Testis (tissue), 3 donors: ENCODE measurements around the gene SLX4IP. TPM values are rescaled to one million over a fixed set of nuclear protein-coding genes. Genes with fewer than 3 reads are reported as not detected.

Experiments used
- DNase-seq: peaks from one replicate; pipeline ENCODE4 v3.0.0-alpha.2; 2019
- H3K27ac ChIP-seq, 2 donors: fragments of 200-600 bp; sonication (generic); one replicate each; pipeline ENCODE4 v1.5.1; 2019
- H3K27me3 ChIP-seq: fragments of 200-600 bp; sonication (generic); one replicate; pipeline ENCODE4 v1.5.1; 2019
- H3K36me3 ChIP-seq: fragments of 200-600 bp; sonication (generic); one replicate; pipeline ENCODE4 v1.5.1; 2017; ENCODE audit warnings: low read depth; ENCODE audit errors: missing control alignments
- H3K4me1 ChIP-seq: fragments of 200-600 bp; sonication (generic); one replicate; pipeline ENCODE4 v1.5.1; 2019
- H3K4me3 ChIP-seq, 2 donors: fragments of 200-600 bp; sonication (generic); one replicate each; pipeline ENCODE4 v1.5.1; 2017 to 2019
- H3K9me3 ChIP-seq: fragments of 200-600 bp; sonication (generic); one replicate; pipeline ENCODE4 v1.5.1; 2017
- POLR2A ChIP-seq: fragments of 450-650 bp; IDR thresholded peaks from one replicate; pipeline ENCODE4 v1.6.1; 2017; ENCODE audit warnings: antibody characterized with exemption, mild to moderate bottlenecking, moderate library complexity
- WGBS, 2 donors: methylation state at CpG; one replicate each; pipeline ENCODE4 v1.1.5; 2018; 5-methylcytosine and 5-hydroxymethylcytosine counted together
- intact Hi-C: fragments of 100-400 bp; cut with DNase I; formaldehyde crosslinking; loops from one replicate; pipeline ENCODE4 v1.15.1; 2023; ENCODE audit warnings: low total_unique reads
- polyA plus RNA-seq: library from polyadenylated mRNA; stranded (reverse); fragments of 350-450 nt; fragmentation: Illumina TruSeq; extraction: RNeasy Lipid Tissue Mini Kit (QIAGEN cat#74804); gene quantifications from one replicate; pipeline ENCODE4 v1.2.3, GENCODE V29; 2014; ENCODE audit warnings: low read depth, low replicate concordance; ENCODE audit not compliant: insufficient read depth
- total RNA-seq, 2 donors: library from RNA; depleted of rRNA; stranded (reverse); fragments of >200 nt; gene quantifications; one replicate each; pipeline ENCODE4 v1.2.3, GENCODE V29; 2016
- TF ChIP-seq, protein P1 (sequence below), 3 experiments: fragments of 450-650 bp in 2 of 3; fragments of 200-600 bp in 1 of 3; sonication (generic) in 1 of 3; IDR thresholded peaks; one replicate each; pipeline ENCODE4 v1.5.1; 2016 to 2019; ENCODE audit warnings: antibody characterized with exemption in 3 of 3, mild to moderate bottlenecking in 2 of 3, moderate library complexity in 1 of 3

Gene SLX4IP
- total and polyA plus RNA-seq, 3 donors from 2014 or later, result 3.8 to 10.8 (median 9.7) TPM

GRCh38 chr20:10559266-10559665 is 124.2 kb downstream of the SLX4IP start:
- H3K27ac ChIP-seq, result no peak overlapping the region
- no peak for DNase-seq
- H3K36me3 ChIP-seq, result no peaks in the 10 kb centered on the region
- intact Hi-C loops, result no loop called here
- no peaks in the 10 kb centered on the region for H3K27me3 ChIP-seq
- no peaks in the 10 kb centered on the region for H3K9me3 ChIP-seq
- no peaks in the 10 kb centered on the region for H3K4me1 ChIP-seq
- no peak overlapping the region for H3K4me3 ChIP-seq
- TF ChIP-seq, protein P1, sequence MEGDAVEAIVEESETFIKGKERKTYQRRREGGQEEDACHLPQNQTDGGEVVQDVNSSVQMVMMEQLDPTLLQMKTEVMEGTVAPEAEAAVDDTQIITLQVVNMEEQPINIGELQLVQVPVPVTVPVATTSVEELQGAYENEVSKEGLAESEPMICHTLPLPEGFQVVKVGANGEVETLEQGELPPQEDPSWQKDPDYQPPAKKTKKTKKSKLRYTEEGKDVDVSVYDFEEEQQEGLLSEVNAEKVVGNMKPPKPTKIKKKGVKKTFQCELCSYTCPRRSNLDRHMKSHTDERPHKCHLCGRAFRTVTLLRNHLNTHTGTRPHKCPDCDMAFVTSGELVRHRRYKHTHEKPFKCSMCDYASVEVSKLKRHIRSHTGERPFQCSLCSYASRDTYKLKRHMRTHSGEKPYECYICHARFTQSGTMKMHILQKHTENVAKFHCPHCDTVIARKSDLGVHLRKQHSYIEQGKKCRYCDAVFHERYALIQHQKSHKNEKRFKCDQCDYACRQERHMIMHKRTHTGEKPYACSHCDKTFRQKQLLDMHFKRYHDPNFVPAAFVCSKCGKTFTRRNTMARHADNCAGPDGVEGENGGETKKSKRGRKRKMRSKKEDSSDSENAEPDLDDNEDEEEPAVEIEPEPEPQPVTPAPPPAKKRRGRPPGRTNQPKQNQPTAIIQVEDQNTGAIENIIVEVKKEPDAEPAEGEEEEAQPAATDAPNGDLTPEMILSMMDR (IDR thresholded peaks at IDR 0.05), result no peak
- TF ChIP-seq POLR2A, result no peak

- Histone ChIP-seq H3K27ac (no peak overlapping the region), H3K27me3 (no peaks in the 10 kb centered on the region), H3K4me3 (no peak overlapping the region), H3K36me3 (no peaks in the 10 kb centered on the region), H3K4me1 (no peaks in the 10 kb centered on the region), H3K9me3 (no peaks in the 10 kb centered on the region)
- intact Hi-C loops, result no loop called here
- DNase-seq, result no peak
- TF ChIP-seq, protein P1 (IDR thresholded peaks at IDR 0.05), result no peak
- no peak for TF ChIP-seq POLR2A
- whole genome bisulfite sequencing, 2 donors, result 80 to 90% methylated on average over 2 of the region's 2 CpGs
Observed at GRCh38 chr20:10560686-10561085, 125.6 kb downstream of the SLX4IP start.

DNA sequence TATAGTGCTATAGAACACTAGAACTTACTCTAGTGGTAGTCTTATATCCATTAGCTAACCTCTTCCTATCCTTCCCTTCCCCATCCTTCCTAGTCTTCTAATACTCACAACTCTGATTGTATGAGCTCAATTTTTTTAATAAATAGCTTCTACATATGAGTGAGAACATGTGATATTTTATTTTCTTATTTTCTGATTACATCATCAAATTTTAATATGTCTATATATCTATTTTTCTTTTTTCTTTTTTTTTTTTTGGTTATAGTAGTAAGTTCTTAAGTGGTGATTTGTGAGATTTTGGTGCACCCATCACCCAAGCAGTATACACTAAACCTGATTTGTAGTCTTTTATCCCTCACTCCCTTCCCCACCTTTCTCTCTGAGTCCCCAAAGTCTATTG is 126.2 kb downstream of the SLX4IP start:
- H3K4me3 ChIP-seq, result no peak overlapping the region
- H3K36me3 ChIP-seq, result no peaks in the 10 kb centered on the region
- H3K27me3 ChIP-seq, result no peaks in the 10 kb centered on the region
- DNase-seq, result no peak
- intact Hi-C loops, result no loop called here
- H3K27ac ChIP-seq, result no peak overlapping the region
- H3K9me3 ChIP-seq, result no peaks in the 10 kb centered on the region
- TF ChIP-seq POLR2A, result no peak
- TF ChIP-seq, protein P1 (IDR thresholded peaks at IDR 0.05), result no peak
- H3K4me1 ChIP-seq, result no peaks in the 10 kb centered on the region

GRCh38 chr20:10562899-10563298 is 127.8 kb downstream of the SLX4IP start:
- Histone ChIP-seq H3K9me3 (no peaks in the 10 kb centered on the region), H3K36me3 (no peaks in the 10 kb centered on the region), H3K27me3 (no peaks in the 10 kb centered on the region), H3K4me1 (no peaks in the 10 kb centered on the region), H3K27ac (no peak overlapping the region), H3K4me3 (no peak overlapping the region)
- intact Hi-C loops, result no loop called here
- DNase-seq, result no peak
- no peak for TF ChIP-seq POLR2A
- TF ChIP-seq, protein P1 (IDR thresholded peaks at IDR 0.05), result no peak
- 61 to 86% methylated on average over 4 of the region's 4 CpGs for WGBS, 2 donors

- WGBS, 2 donors, result 91 to 93% methylated on average over 3 of the region's 3 CpGs
Observed at GRCh38 chr20:10563935-10564492, 128.9 kb downstream of the SLX4IP start.

More at GRCh38 chr20:10563935-10564492, 128.9 kb downstream of the SLX4IP start:
- no peak overlapping the region for H3K27ac ChIP-seq
- no peaks in the 10 kb centered on the region for H3K4me1 ChIP-seq
- no peak for DNase-seq
- TF ChIP-seq, protein P1 (IDR thresholded peaks at IDR 0.05), result no peak
- TF ChIP-seq POLR2A, result no peak
- no peaks in the 10 kb centered on the region for H3K9me3 ChIP-seq
- no peak overlapping the region for H3K4me3 ChIP-seq
- no peaks in the 10 kb centered on the region for H3K27me3 ChIP-seq
- intact Hi-C loops, result no loop called here
- H3K36me3 ChIP-seq, result no peaks in the 10 kb centered on the region
